Psoas muscle (tissue), 8 donors: ENCODE measurements around the gene TMEM266. TPM values are rescaled to one million over a fixed set of nuclear protein-coding genes. Genes with fewer than 3 reads are reported as not detected.

Source experiments
- ATAC-seq, 4 donors: fragments of 200-7000 bp; cut with Tn5 transposase; one replicate each; pipeline ENCODE4 v1.9.1; 2020; ENCODE audit warnings: moderate library complexity in 3 of 4, mild to moderate bottlenecking in 2 of 4
- DNase-seq, 2 donors: peaks; one replicate each; pipeline ENCODE4 v3.0.0-alpha.2; 2020
- H3K27ac ChIP-seq: fragments of 200-600 bp; one replicate; pipeline ENCODE4 v1.8.0; 2022
- H3K27me3 ChIP-seq, 3 donors: fragments of 200-600 bp in 1 of 3; one replicate each; pipeline versions ENCODE4 v1.6.1 to v1.8.0; 2013 to 2022; ENCODE audit warnings: low read length in 2 of 3, mild to moderate bottlenecking in 2 of 3, moderate library complexity in 1 of 3; ENCODE audit not compliant: insufficient read depth in 3 of 3
- H3K36me3 ChIP-seq, 2 donors: fragments of 200-600 bp in 1 of 2; one replicate each; pipeline versions ENCODE4 v1.6.1 to v1.8.0; 2013 to 2022; ENCODE audit warnings: low read depth in 1 of 2, mild to moderate bottlenecking in 1 of 2, moderate library complexity in 1 of 2; ENCODE audit not compliant: insufficient read depth in 1 of 2
- H3K4me1 ChIP-seq: fragments of 200-600 bp; one replicate; pipeline ENCODE4 v1.8.0; 2022
- H3K4me3 ChIP-seq: fragments of 200-600 bp; one replicate; pipeline ENCODE4 v1.8.0; 2022; ENCODE audit warnings: mild to moderate bottlenecking
- H3K9me3 ChIP-seq: fragments of 200-600 bp; one replicate; pipeline ENCODE4 v1.8.0; 2022
- WGBS, 3 donors: extraction: QIAGEN DNeasy Blood & Tissue Kit; methylation state at CpG; one replicate each; pipeline versions ENCODE4 v1.1.6 to v1.1.7; 2013; 5-methylcytosine and 5-hydroxymethylcytosine counted together
- intact Hi-C, 2 donors: fragments of 100-400 bp; cut with DNase I; formaldehyde crosslinking; loops; one replicate each; pipeline versions ENCODE4 v1.11.0 to v1.14.2; 2022
- polyA plus RNA-seq, 3 donors: library from polyadenylated mRNA; stranded (reverse); fragments of 200-250 nt; gene quantifications; one replicate each; pipeline ENCODE4 v1.2.3, GENCODE V29; 2013
- total RNA-seq, 4 donors: library from RNA; stranded (reverse); fragmentation: NEBNext Ultra II Directional in 2 of 4; extraction: Animal tissue kit (Norgen Biotek cat#: 25700) in 2 of 4; gene quantifications; one replicate each; pipeline versions ENCODE4 v1.2.1 to v1.2.4, GENCODE V29; 2021 to 2023
- TF ChIP-seq, protein P1 (sequence below): fragments of 200-600 bp; IDR thresholded peaks from one replicate; pipeline ENCODE4 v1.8.0; 2022; ENCODE audit warnings: antibody characterized with exemption
- donor health status: healthy with polysubstance abuse.
- donor health status: DM: no; HTN: no; CAD: no; lungs with moderate emphysema.
- donor health status: Bipolar disorder and iron deficiency.
- donor health status: healthy.
- donor health status: DM: yes; HTN: yes; CAD: no.
- donor health status: DM: no; HTN: no; CAD: no.
- donor health status: DM: no; HTN: no; CAD: no.
- donor health status: DM: yes; HTN: yes; CAD: no.

The TMEM266 gene
- total and polyA plus RNA-seq, 7 donors, result 0.87 to 12.1 (median 5.6) TPM

DNA sequence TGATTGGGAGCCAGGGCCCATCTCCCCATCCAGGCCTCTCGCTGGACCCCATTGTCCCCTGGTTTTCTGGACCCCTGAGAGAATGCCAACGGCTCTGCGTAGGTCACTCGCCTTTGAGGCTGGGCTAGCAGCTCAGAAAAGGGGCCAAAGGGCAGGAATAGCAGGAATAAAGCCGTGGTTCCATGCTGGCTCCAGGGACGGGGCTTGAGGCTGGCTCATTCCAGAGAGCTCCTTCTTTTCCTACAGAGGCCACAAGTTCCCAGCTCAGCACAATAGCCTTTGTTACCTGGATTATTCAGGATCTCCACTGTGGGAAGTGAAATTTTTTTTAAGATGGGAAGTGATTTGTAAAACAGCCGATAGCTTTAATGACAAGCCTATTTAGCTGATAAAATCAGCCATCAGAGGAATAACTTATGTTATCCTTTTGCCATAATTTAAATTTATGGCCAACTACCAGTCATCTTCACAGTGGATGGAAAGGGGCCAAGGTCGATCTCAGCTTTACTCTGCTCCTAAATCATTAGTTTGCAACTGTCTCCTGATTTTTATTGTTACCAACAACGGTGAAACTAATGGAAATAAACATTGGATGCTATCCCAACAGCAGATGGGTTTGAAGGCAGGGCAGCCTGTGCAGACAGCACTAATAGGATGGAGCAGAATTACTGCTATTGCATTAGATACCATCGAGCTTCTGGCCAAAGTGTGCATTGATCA is 124.3 kb downstream of the TMEM266 start:
- no peak for DNase-seq
- Histone ChIP-seq H3K4me1 (peaks cover 28% of the 10 kb centered on the region), H3K27ac (no peak overlapping the region), H3K9me3 (no peaks in the 10 kb centered on the region), H3K4me3 (no peak overlapping the region), H3K36me3 (no peaks in the 10 kb centered on the region), H3K27me3 (no peaks in the 10 kb centered on the region)
- 58 to 64% (median 61%) methylated on average over 10 of the region's 10 CpGs for WGBS, 3 donors
- intact Hi-C loops, result loop anchor here in 1 of 2 donors (2.0 kb wide), 1 partner anchor 29 kb away; no protein-coding TSS in a partner anchor
- TF ChIP-seq, protein P1, sequence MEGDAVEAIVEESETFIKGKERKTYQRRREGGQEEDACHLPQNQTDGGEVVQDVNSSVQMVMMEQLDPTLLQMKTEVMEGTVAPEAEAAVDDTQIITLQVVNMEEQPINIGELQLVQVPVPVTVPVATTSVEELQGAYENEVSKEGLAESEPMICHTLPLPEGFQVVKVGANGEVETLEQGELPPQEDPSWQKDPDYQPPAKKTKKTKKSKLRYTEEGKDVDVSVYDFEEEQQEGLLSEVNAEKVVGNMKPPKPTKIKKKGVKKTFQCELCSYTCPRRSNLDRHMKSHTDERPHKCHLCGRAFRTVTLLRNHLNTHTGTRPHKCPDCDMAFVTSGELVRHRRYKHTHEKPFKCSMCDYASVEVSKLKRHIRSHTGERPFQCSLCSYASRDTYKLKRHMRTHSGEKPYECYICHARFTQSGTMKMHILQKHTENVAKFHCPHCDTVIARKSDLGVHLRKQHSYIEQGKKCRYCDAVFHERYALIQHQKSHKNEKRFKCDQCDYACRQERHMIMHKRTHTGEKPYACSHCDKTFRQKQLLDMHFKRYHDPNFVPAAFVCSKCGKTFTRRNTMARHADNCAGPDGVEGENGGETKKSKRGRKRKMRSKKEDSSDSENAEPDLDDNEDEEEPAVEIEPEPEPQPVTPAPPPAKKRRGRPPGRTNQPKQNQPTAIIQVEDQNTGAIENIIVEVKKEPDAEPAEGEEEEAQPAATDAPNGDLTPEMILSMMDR, result no peak
- ATAC-seq, result no peak

DNA sequence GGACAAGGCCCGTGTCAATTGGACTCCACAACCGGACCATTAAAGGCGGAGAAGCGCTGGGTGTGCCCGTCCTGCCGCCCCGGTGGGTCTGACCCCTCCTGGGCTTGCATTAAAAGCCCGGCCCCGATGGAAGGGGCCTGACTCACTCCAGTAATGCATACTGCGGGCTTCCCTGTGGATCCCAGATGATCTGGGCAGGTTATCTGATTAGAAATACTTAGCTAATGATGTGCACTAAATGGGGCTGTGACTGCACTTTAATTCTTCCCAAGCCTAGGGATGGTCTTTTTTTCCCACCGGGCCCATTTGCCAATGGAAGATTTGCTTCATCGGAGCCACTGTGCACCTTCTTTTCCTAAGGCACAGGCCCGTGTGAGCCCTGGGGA is 124.9 kb downstream of the TMEM266 start:
- H3K27ac ChIP-seq, result no peak overlapping the region
- no peaks in the 10 kb centered on the region for H3K36me3 ChIP-seq
- DNase-seq (no peak), ATAC-seq (no peak)
- WGBS, 3 donors, result 68 to 89% (median 71%) methylated on average over 13 of the region's 13 CpGs
- intact Hi-C loops, result loop anchor here in 1 of 2 donors (2.0 kb wide), 1 partner anchor 30 kb away; no protein-coding TSS in a partner anchor
- H3K4me3 ChIP-seq, result no peak overlapping the region
- H3K4me1 ChIP-seq, result peaks cover 28% of the 10 kb centered on the region
- TF ChIP-seq, protein P1, result no peak
- H3K9me3 ChIP-seq, result no peaks in the 10 kb centered on the region
- H3K27me3 ChIP-seq, result no peaks in the 10 kb centered on the region

DNA sequence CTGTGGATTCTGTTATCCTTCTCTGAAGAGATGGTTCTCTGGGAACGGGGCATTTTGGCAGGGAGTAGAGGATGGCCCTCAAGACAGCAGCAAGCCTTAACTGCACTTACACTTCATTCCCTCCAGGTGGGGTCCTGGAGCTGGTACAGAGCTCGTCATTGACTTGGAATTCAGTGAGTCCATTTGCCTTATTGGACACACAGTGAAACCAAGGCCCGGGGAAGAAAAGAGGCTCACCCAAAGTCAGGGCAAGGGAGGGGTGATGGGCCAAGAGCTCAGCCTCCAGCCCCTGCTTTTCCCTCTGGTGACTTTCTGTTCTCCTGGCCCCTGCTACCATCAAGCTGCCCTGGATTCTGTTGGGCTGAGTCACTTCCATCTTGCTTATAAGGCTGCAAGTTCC is 125.9 kb downstream of the TMEM266 start:
- intact Hi-C loops, result loop anchor here in 1 of 2 donors (2.0 kb wide), 1 partner anchor 31 kb away; no protein-coding TSS in a partner anchor
- WGBS, 3 donors, result 61 to 84% (median 62%) methylated on average over 3 of the region's 3 CpGs
- TF ChIP-seq, protein P1, result peak; percentile 36
- H3K9me3 ChIP-seq, result no peaks in the 10 kb centered on the region
- no peaks in the 10 kb centered on the region for H3K36me3 ChIP-seq
- no peak overlapping the region for H3K4me3 ChIP-seq
- peak; percentile 39 to 66 (median 54) for ATAC-seq
- DNase-seq, result no peak
- H3K27me3 ChIP-seq, result no peaks in the 10 kb centered on the region
- H3K27ac ChIP-seq, result peak overlapping the region; percentile 46
- H3K4me1 ChIP-seq, result peaks cover 33% of the 10 kb centered on the region

DNA sequence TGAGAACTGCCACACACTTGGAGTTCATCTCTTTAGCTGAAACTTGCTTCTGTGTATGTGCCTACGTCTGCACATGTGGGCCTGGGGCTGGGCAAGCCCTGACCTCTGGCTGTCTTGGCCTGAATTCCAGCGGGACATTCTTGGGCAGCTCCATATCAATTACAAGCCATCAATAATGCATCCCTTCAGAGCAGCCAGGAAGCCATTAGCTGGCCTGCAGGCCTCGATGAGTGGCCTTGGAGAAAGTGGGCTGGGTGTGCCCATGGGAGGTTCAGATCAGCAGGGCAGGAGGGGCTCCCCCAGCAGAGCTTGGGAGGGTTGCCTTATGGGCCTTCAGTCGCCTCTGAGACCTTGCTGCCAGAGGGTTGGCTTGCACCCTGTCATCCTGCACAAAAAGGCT is 127.4 kb downstream of the TMEM266 start:
- H3K27me3 ChIP-seq, result no peaks in the 10 kb centered on the region
- H3K9me3 ChIP-seq, result no peaks in the 10 kb centered on the region
- DNase-seq, result no peak
- H3K4me1 ChIP-seq, result peaks cover 39% of the 10 kb centered on the region
- intact Hi-C loops, result no loop called here
- ATAC-seq, result no peak
- 39 to 45% (median 43%) methylated on average over 4 of the region's 4 CpGs for WGBS, 3 donors
- no peak overlapping the region for H3K27ac ChIP-seq
- TF ChIP-seq, protein P1, result no peak
- H3K4me3 ChIP-seq, result no peak overlapping the region
- H3K36me3 ChIP-seq, result no peaks in the 10 kb centered on the region

DNA sequence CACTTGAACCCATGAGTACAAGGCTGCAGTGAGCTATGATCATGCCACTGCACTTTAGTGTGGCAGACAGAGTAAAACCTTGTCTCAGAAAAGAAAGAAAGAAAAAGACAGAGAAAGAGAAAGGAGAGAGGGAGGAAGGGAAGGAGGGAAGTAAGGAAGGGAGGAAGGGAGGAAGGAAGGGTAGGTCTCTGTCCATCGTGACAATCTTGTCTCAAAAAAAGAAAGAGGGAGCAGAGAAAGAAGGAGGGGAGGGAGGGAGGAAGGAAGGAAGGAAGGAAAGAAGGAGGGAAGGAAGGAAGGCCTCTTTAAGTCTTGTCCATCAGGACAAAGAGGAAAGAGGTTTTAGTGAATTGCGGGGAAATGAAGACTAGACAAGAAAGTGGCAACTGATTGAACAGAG is 129.3 kb downstream of the TMEM266 start:
- Histone ChIP-seq H3K9me3 (no peaks in the 10 kb centered on the region), H3K27me3 (no peaks in the 10 kb centered on the region), H3K27ac (no peak overlapping the region), H3K4me3 (no peak overlapping the region), H3K4me1 (peaks cover 35% of the 10 kb centered on the region), H3K36me3 (no peaks in the 10 kb centered on the region)
- intact Hi-C loops, result no loop called here
- 64 to 80% (median 68%) methylated on average over 2 of the region's 2 CpGs for WGBS, 3 donors
- TF ChIP-seq, protein P1, result no peak
- ATAC-seq (no peak), DNase-seq (no peak)
